Mononuclear cell (primary cell): ENCODE results near the gene DLG4. TPM values are rescaled to one million over a fixed set of nuclear protein-coding genes. Genes with fewer than 3 reads are reported as not detected.

Experiments
- H3K27me3 ChIP-seq: 2 replicates; pipeline ENCODE4 v1.6.0; 2011; ENCODE audit warnings: low read length, control low read depth; ENCODE audit not compliant: insufficient read depth
- H3K4me1 ChIP-seq: 2 replicates; pipeline ENCODE4 v1.5.1; 2011; ENCODE audit warnings: mild to moderate bottlenecking, low read length, control low read depth; ENCODE audit not compliant: insufficient read depth
- H3K4me3 ChIP-seq: 2 replicates; pipeline ENCODE4 v1.5.1; 2011; ENCODE audit warnings: mild to moderate bottlenecking, low read length, moderate library complexity
- H3K9me3 ChIP-seq: 2 replicates; pipeline ENCODE4 v1.5.1; 2011; ENCODE audit warnings: low read depth, mild to moderate bottlenecking, control low read depth, low read length
- total RNA-seq: library from RNA; depleted of rRNA; stranded (reverse); fragments of >200 nt; gene quantifications from one replicate; pipeline ENCODE4 v1.2.3, GENCODE V29; 2012

Gene DLG4
- total RNA-seq, 1 donor, result 9.0 TPM

- peaks cover 4% of the 10 kb centered on the region for H3K4me1 ChIP-seq
- H3K4me3 ChIP-seq, result no peak overlapping the region
- H3K27me3 ChIP-seq, result no peaks in the 10 kb centered on the region
- H3K9me3 ChIP-seq, result no peaks in the 10 kb centered on the region
Observed at GRCh38 chr17:7225711-7226331, 6.2 kb upstream of the DLG4 start.

- no peak overlapping the region for H3K4me3 ChIP-seq
- H3K4me1 ChIP-seq, result peaks cover 13% of the 10 kb centered on the region
- no peaks in the 10 kb centered on the region for H3K27me3 ChIP-seq
- H3K9me3 ChIP-seq, result no peaks in the 10 kb centered on the region
Observed at GRCh38 chr17:7224661-7225111, 5.0 kb upstream of the DLG4 start.

GRCh38 chr17:7224110-7224509, 4.5 kb upstream of the DLG4 start:
- peaks cover 18% of the 10 kb centered on the region for H3K4me1 ChIP-seq
- H3K9me3 ChIP-seq, result no peaks in the 10 kb centered on the region
- no peak overlapping the region for H3K4me3 ChIP-seq
- no peaks in the 10 kb centered on the region for H3K27me3 ChIP-seq

- no peaks in the 10 kb centered on the region for H3K27me3 ChIP-seq
- peaks cover 26% of the 10 kb centered on the region for H3K4me1 ChIP-seq
- H3K9me3 ChIP-seq, result no peaks in the 10 kb centered on the region
- H3K4me3 ChIP-seq, result no peak overlapping the region
Observed at GRCh38 chr17:7223375-7223774, 3.7 kb upstream of the DLG4 start.

- Histone ChIP-seq H3K4me1 (peaks cover 30% of the 10 kb centered on the region), H3K27me3 (no peaks in the 10 kb centered on the region), H3K9me3 (no peaks in the 10 kb centered on the region), H3K4me3 (no peak overlapping the region)
Observed at GRCh38 chr17:7222972-7223292, 3.3 kb upstream of the DLG4 start.

- H3K27me3 ChIP-seq, result no peaks in the 10 kb centered on the region
- no peaks in the 10 kb centered on the region for H3K9me3 ChIP-seq
- no peak overlapping the region for H3K4me3 ChIP-seq
- H3K4me1 ChIP-seq, result peaks cover 34% of the 10 kb centered on the region
Observed at GRCh38 chr17:7222093-7222971, 2.7 kb upstream of the DLG4 start.

GRCh38 chr17:7221278-7222092, 1.8 kb upstream of the DLG4 start:
- H3K4me3 ChIP-seq, result no peak overlapping the region
- no peaks in the 10 kb centered on the region for H3K9me3 ChIP-seq
- no peaks in the 10 kb centered on the region for H3K27me3 ChIP-seq
- H3K4me1 ChIP-seq, result peaks cover 40% of the 10 kb centered on the region

GRCh38 chr17:7220593-7221277, 1.1 kb upstream of the DLG4 start:
- no peaks in the 10 kb centered on the region for H3K27me3 ChIP-seq
- H3K9me3 ChIP-seq, result no peaks in the 10 kb centered on the region
- peak overlapping the region; percentile 80 for H3K4me3 ChIP-seq
- peaks cover 47% of the 10 kb centered on the region for H3K4me1 ChIP-seq

GRCh38 chr17:7219229-7219811, 316 bp downstream of the DLG4 start:
- Histone ChIP-seq H3K4me3 (peak overlapping the region; percentile 80), H3K4me1 (peaks cover 60% of the 10 kb centered on the region), H3K9me3 (no peaks in the 10 kb centered on the region), H3K27me3 (no peaks in the 10 kb centered on the region)

- peaks cover 65% of the 10 kb centered on the region for H3K4me1 ChIP-seq
- H3K27me3 ChIP-seq, result no peaks in the 10 kb centered on the region
- H3K4me3 ChIP-seq, result no peak overlapping the region
- H3K9me3 ChIP-seq, result no peaks in the 10 kb centered on the region
Observed at GRCh38 chr17:7218758-7219157, 878 bp downstream of the DLG4 start.

- H3K9me3 ChIP-seq, result no peaks in the 10 kb centered on the region
- H3K4me1 ChIP-seq, result peaks cover 70% of the 10 kb centered on the region
- no peaks in the 10 kb centered on the region for H3K27me3 ChIP-seq
- H3K4me3 ChIP-seq, result no peak overlapping the region
Observed at GRCh38 chr17:7218166-7218565, 1.5 kb downstream of the DLG4 start.

- Histone ChIP-seq H3K4me1 (peaks cover 70% of the 10 kb centered on the region), H3K9me3 (no peaks in the 10 kb centered on the region), H3K27me3 (no peaks in the 10 kb centered on the region), H3K4me3 (peak overlapping the region; percentile 24)
Observed at GRCh38 chr17:7217113-7217987, 2.3 kb downstream of the DLG4 start.

- peaks cover 70% of the 10 kb centered on the region for H3K4me1 ChIP-seq
- no peaks in the 10 kb centered on the region for H3K27me3 ChIP-seq
- H3K4me3 ChIP-seq, result peak overlapping the region; percentile 8
- H3K9me3 ChIP-seq, result no peaks in the 10 kb centered on the region
Observed at GRCh38 chr17:7216242-7217112, 3.2 kb downstream of the DLG4 start.
